ENCODE results near the gene NKAIN2.

NKAIN2 gene

DNA sequence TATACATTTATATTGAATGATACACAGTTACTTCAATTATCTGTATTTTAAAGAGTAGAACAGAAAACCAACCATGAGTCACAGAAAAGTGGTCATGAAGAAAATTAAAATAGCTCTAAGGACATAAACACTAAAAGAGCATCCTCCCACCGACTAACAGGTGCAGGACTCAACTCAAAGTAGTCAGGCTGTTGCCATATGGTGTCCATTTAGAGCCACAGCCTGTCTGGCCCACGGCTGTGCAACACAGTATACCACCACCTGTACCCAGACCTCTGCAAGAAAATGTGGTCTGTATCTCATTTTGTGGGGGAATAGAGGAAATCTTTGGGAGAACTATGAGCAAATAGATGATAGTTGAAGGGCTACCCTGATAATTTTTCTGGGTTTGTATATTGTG lies 708.8 kb downstream of the NKAIN2 start:
- Histone ChIP-seq H3K9me3 (ENCODE audit: control insufficient read depth, insufficient read depth, low read depth, low read length) (no peaks in the 10 kb centered on the region), H3K4me1 (ENCODE audit: control insufficient read depth, insufficient read depth, low read length) (no peaks in the 10 kb centered on the region), H3K4me3 (ENCODE audit: low read depth, low read length) (no peak overlapping the region), H3K36me3 (ENCODE audit: control insufficient read depth in 2 of 2, insufficient read depth in 1 of 2, low read length in 2 of 2) (no peaks in the 10 kb centered on the region), H3K27ac (ENCODE audit: extremely low read depth, low read depth, low read length) (no peak overlapping the region)
- TF ChIP-seq, protein P1, sequence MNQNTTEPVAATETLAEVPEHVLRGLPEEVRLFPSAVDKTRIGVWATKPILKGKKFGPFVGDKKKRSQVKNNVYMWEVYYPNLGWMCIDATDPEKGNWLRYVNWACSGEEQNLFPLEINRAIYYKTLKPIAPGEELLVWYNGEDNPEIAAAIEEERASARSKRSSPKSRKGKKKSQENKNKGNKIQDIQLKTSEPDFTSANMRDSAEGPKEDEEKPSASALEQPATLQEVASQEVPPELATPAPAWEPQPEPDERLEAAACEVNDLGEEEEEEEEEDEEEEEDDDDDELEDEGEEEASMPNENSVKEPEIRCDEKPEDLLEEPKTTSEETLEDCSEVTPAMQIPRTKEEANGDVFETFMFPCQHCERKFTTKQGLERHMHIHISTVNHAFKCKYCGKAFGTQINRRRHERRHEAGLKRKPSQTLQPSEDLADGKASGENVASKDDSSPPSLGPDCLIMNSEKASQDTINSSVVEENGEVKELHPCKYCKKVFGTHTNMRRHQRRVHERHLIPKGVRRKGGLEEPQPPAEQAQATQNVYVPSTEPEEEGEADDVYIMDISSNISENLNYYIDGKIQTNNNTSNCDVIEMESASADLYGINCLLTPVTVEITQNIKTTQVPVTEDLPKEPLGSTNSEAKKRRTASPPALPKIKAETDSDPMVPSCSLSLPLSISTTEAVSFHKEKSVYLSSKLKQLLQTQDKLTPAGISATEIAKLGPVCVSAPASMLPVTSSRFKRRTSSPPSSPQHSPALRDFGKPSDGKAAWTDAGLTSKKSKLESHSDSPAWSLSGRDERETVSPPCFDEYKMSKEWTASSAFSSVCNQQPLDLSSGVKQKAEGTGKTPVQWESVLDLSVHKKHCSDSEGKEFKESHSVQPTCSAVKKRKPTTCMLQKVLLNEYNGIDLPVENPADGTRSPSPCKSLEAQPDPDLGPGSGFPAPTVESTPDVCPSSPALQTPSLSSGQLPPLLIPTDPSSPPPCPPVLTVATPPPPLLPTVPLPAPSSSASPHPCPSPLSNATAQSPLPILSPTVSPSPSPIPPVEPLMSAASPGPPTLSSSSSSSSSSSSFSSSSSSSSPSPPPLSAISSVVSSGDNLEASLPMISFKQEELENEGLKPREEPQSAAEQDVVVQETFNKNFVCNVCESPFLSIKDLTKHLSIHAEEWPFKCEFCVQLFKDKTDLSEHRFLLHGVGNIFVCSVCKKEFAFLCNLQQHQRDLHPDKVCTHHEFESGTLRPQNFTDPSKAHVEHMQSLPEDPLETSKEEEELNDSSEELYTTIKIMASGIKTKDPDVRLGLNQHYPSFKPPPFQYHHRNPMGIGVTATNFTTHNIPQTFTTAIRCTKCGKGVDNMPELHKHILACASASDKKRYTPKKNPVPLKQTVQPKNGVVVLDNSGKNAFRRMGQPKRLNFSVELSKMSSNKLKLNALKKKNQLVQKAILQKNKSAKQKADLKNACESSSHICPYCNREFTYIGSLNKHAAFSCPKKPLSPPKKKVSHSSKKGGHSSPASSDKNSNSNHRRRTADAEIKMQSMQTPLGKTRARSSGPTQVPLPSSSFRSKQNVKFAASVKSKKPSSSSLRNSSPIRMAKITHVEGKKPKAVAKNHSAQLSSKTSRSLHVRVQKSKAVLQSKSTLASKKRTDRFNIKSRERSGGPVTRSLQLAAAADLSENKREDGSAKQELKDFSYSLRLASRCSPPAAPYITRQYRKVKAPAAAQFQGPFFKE (tag by site-specific recombination; IDR thresholded peaks at IDR 0.05; ENCODE audit: borderline replicate concordance), result no peak
- TF ChIP-seq ZNF10 (tag by site-specific recombination; IDR thresholded peaks at IDR 0.05) (no peak), ZFP3 (tag by site-specific recombination; IDR thresholded peaks at IDR 0.05; ENCODE audit: low read depth) (no peak), ZNF23 (tag by site-specific recombination; IDR thresholded peaks at IDR 0.05; ENCODE audit: borderline replicate concordance) (no peak), PRDM1 (tag by site-specific recombination; IDR thresholded peaks at IDR 0.05) (no peak), CTCF (tag by site-specific recombination; IDR thresholded peaks at IDR 0.05) (no peak), ZNF18 (tag by site-specific recombination; IDR thresholded peaks at IDR 0.05) (no peak), ZNF488 (tag by site-specific recombination; IDR thresholded peaks at IDR 0.05) (no peak), GFI1B (tag by site-specific recombination; IDR thresholded peaks at IDR 0.05) (no peak)
- POLR2A ChIA-PET, result no interaction called here
- CTCF ChIA-PET, result interaction anchor here (0.6 kb wide), 1 partner anchor 1182 kb away, joined by 3 read pairs; no protein-coding TSS in a partner anchor

DNA sequence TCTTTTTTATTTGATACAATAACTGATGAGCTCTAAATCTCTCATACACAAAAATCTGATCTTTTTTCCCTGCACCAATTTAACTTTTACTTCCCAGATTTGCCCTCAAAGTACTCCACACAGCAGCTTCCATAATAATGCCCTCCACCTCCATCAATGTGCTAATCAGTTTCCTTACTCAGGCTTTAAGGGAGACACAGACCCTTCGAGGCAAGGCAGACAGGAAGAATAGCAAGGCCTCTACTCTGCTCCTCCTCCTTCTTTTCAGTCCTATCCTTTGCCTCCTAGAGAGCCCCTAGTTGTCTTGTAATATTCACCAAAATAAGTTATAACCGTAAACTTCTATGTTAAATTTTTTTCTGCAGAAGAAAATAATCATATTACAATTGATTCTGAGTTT lies 713.7 kb downstream of the NKAIN2 start:
- H3K4me3 ChIP-seq (ENCODE audit: low read depth, low read length), result no peak overlapping the region
- no peaks in the 10 kb centered on the region for H3K36me3 ChIP-seq (ENCODE audit: control insufficient read depth in 2 of 2, insufficient read depth in 1 of 2, low read length in 2 of 2)
- no peaks in the 10 kb centered on the region; the same call in 1 of the 2 replicates for H3K9me3 ChIP-seq (ENCODE audit: control insufficient read depth, insufficient read depth, low read depth, low read length)
- ChIA-PET POLR2A (no interaction called here), CTCF (interaction anchor here (0.6 kb wide), 1 partner anchor 345 kb away, joined by 3 read pairs; no protein-coding TSS in a partner anchor)
- H3K27ac ChIP-seq (ENCODE audit: extremely low read depth, low read depth, low read length), result no peak overlapping the region
- H3K4me1 ChIP-seq (ENCODE audit: control insufficient read depth, insufficient read depth, low read length), result peaks cover 3% of the 10 kb centered on the region; the same call in 1 of the 2 replicates
- TF ChIP-seq KLF8 (tag by site-specific recombination; IDR thresholded peaks at IDR 0.05) (no peak), ZNF555 (tag by site-specific recombination; conservative IDR thresholded peaks at IDR 0.05) (no peak), SCRT2 (tag by site-specific recombination; IDR thresholded peaks at IDR 0.05) (no peak), ZNF549 (tag by site-specific recombination; IDR thresholded peaks at IDR 0.05) (no peak), ZNF785 (tag by site-specific recombination; IDR thresholded peaks at IDR 0.05) (no peak), ZNF544 (tag by site-specific recombination; IDR thresholded peaks at IDR 0.05) (no peak), ZNF610 (tag by site-specific recombination; IDR thresholded peaks at IDR 0.05; ENCODE audit: borderline replicate concordance) (no peak), SP2 (tag by site-specific recombination; IDR thresholded peaks at IDR 0.05) (no peak), ZNF529 (tag by site-specific recombination; IDR thresholded peaks at IDR 0.05; ENCODE audit: insufficient replicate concordance) (no peak), BCL11A (tag by site-specific recombination; IDR thresholded peaks at IDR 0.05; ENCODE audit: low read depth) (no peak), ZNF560 (tag by site-specific recombination; IDR thresholded peaks at IDR 0.05; ENCODE audit: borderline replicate concordance) (no peak), KLF10 (tag by site-specific recombination; IDR thresholded peaks at IDR 0.05) (no peak), ZNF660 (tag by site-specific recombination; IDR thresholded peaks at IDR 0.05) (no peak)
- TF ChIP-seq, protein P2, sequence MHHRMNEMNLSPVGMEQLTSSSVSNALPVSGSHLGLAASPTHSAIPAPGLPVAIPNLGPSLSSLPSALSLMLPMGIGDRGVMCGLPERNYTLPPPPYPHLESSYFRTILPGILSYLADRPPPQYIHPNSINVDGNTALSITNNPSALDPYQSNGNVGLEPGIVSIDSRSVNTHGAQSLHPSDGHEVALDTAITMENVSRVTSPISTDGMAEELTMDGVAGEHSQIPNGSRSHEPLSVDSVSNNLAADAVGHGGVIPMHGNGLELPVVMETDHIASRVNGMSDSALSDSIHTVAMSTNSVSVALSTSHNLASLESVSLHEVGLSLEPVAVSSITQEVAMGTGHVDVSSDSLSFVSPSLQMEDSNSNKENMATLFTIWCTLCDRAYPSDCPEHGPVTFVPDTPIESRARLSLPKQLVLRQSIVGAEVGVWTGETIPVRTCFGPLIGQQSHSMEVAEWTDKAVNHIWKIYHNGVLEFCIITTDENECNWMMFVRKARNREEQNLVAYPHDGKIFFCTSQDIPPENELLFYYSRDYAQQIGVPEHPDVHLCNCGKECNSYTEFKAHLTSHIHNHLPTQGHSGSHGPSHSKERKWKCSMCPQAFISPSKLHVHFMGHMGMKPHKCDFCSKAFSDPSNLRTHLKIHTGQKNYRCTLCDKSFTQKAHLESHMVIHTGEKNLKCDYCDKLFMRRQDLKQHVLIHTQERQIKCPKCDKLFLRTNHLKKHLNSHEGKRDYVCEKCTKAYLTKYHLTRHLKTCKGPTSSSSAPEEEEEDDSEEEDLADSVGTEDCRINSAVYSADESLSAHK (tag by site-specific recombination; IDR thresholded peaks at IDR 0.05), result no peak
